HFFc6 (cell line): ENCODE data around the gene DBH. TPM values are rescaled to one million over a fixed set of nuclear protein-coding genes. Genes with fewer than 3 reads are reported as not detected.

Experiments
- DNase-seq: peaks from one replicate; pipeline ENCODE4 v3.0.0-alpha.2; 2018
- H3K27ac Mint-ChIP-seq: 2 replicates; pipeline ENCODE4 v1.8.0; 2020; ENCODE audit warnings: mild to moderate bottlenecking, mixed read lengths
- H3K27me3 Mint-ChIP-seq: 2 replicates; pipeline ENCODE4 v1.8.0; 2021; ENCODE audit warnings: mild to moderate bottlenecking, moderate library complexity, mixed read lengths; ENCODE audit not compliant: insufficient read depth
- H3K36me3 Mint-ChIP-seq: 2 replicates; pipeline ENCODE4 v1.8.0; 2021; ENCODE audit warnings: low read depth, mixed read lengths
- H3K4me1 Mint-ChIP-seq: 2 replicates; pipeline ENCODE4 v1.8.0; 2020; ENCODE audit warnings: low read depth, mixed read lengths
- H3K4me3 Mint-ChIP-seq: 2 replicates; pipeline ENCODE4 v1.8.0; 2020; ENCODE audit warnings: mild to moderate bottlenecking, moderate library complexity, mixed read lengths
- H3K9me3 Mint-ChIP-seq: 2 replicates; pipeline ENCODE4 v1.8.0; 2020; ENCODE audit warnings: mild to moderate bottlenecking, mixed read lengths
- total RNA-seq, 6 experiments: library from RNA; stranded (reverse); fragmentation: NEBNext Ultra II Directional; extraction: Animal tissue kit (Norgen Biotek cat#: 25700); gene quantifications; 2 replicates in 1 of 6; 3 replicates in 5 of 6; pipeline ENCODE4 v1.2.3, GENCODE V29; 2021
- TF ChIP-seq, protein P1 (sequence below): fragments of 200-600 bp; sonication (generic); IDR thresholded peaks from 2 replicates; pipeline ENCODE4 v1.5.0; 2021; ENCODE audit warnings: antibody characterized with exemption, mild to moderate bottlenecking

The DBH gene
- total RNA-seq, 6 experiments from 2014 or later: not detected

DNA sequence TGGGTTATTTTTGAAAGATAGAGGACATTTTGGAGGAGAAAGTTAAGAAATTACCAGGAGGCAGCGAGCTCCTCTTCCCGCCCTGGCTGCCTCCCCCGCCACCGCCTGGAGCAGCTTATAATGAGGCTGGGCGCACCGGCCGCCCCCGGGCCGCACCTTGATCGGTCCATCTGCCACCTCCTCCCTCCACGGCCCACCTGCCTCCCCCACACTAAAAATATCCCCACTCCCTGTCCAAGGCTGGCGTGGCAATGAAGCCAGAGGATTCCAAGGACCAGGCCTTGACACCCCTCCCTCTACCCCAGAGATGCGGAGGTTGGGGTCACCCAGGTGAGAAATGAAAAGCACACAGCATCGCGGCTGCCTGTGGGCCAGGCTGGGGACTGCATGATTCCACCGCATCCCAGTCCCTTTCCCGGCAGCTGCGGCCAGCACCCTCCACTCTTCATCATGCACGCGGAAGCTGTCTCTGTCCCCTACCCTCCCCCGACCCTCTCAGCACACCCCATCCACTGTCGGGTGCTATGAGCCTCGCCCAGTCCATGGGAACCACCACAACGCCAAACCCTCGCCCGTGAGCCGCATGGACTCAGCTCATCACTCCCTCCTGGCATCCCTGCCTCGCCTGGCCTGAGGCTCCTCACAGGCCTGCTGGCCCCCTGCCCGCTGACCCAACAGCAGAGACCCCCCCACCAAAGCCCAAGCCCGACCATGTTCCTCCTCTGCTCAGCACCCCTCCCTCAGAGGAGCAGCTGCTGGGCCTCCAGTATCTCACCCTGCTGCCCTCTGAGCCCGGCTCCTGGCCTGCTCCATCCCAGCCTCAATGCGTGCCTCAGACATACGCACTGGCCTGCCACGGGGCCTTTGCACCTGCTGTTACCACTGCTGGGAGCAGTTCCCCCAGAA is 51.9 kb downstream of the DBH start:
- Mint-ChIP-seq H3K4me1 (peaks cover 8% of the 10 kb centered on the region), H3K4me3 (no peak overlapping the region), H3K27ac (no peak overlapping the region), H3K36me3 (no peaks in the 10 kb centered on the region), H3K9me3 (no peaks in the 10 kb centered on the region), H3K27me3 (peaks cover 9% of the 10 kb centered on the region; the same call in 1 of the 2 replicates)
- no peak for DNase-seq
- TF ChIP-seq, protein P1, sequence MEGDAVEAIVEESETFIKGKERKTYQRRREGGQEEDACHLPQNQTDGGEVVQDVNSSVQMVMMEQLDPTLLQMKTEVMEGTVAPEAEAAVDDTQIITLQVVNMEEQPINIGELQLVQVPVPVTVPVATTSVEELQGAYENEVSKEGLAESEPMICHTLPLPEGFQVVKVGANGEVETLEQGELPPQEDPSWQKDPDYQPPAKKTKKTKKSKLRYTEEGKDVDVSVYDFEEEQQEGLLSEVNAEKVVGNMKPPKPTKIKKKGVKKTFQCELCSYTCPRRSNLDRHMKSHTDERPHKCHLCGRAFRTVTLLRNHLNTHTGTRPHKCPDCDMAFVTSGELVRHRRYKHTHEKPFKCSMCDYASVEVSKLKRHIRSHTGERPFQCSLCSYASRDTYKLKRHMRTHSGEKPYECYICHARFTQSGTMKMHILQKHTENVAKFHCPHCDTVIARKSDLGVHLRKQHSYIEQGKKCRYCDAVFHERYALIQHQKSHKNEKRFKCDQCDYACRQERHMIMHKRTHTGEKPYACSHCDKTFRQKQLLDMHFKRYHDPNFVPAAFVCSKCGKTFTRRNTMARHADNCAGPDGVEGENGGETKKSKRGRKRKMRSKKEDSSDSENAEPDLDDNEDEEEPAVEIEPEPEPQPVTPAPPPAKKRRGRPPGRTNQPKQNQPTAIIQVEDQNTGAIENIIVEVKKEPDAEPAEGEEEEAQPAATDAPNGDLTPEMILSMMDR: no peak

DNA sequence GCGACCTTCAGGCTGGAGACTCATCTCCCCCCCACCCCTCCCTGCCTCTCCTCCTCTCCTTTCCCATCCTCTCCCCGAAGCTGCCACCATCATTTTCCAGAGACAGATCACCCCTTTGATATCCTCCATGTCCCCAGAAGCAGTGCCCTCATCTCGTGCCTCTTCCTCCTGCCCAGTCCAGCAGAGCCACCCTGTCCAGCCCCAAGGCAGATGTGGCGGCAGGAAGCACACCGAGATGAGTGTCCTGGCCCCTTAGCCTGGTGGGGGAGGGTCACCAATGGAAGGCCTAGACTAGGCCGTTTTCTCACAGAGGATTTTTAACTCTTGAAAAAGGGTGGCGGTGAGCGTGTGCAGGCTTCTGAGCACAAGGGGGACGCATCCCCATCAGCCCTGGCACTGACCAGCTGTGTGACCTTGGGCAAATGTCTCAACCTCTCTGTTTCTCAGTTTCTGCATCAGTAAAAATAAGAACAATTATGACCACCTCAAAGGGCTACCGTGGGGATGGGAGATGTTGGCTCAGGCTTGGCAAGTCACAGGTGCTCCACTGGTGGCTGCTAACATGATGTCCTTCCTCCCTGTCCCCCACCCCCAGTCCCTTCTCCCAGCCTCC is 53.1 kb downstream of the DBH start:
- TF ChIP-seq, protein P1: no peak
- Mint-ChIP-seq H3K4me3 (no peak overlapping the region), H3K27ac (no peak overlapping the region), H3K36me3 (no peaks in the 10 kb centered on the region), H3K9me3 (no peaks in the 10 kb centered on the region), H3K4me1 (no peaks in the 10 kb centered on the region; the same call in 1 of the 2 replicates), H3K27me3 (peaks cover 13% of the 10 kb centered on the region; the same call in 1 of the 2 replicates)
- no peak for DNase-seq

DNA sequence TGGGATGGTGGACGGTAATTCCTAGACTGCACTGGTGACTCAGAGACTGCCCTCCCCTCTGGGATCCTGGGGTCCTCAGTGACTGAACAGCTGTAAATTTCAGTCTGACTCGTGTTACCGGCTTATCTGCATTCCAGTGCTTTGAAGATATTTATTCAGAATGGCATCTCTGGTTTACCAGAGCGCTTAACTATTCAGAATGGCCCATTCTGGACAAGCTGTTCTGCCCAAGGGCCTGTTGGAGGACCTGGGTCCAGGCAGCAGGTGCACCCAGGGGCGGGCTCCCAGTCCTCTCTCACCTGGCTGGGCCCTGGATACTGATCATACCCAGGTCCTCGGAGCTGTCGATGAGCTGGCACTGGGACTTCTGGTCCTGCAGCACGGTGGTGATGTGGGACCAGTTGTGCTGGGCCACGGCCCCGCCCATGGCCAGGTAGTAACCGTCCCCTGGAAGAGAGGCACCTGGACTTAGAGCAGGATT is 54.0 kb downstream of the DBH start:
- Mint-ChIP-seq H3K27ac (no peak overlapping the region), H3K4me1 (no peaks in the 10 kb centered on the region; the same call in 1 of the 2 replicates), H3K4me3 (no peak overlapping the region), H3K9me3 (no peaks in the 10 kb centered on the region), H3K27me3 (peaks cover 18% of the 10 kb centered on the region; the same call in 1 of the 2 replicates), H3K36me3 (no peaks in the 10 kb centered on the region)
- DNase-seq: no peak
- TF ChIP-seq, protein P1: no peak

DNA sequence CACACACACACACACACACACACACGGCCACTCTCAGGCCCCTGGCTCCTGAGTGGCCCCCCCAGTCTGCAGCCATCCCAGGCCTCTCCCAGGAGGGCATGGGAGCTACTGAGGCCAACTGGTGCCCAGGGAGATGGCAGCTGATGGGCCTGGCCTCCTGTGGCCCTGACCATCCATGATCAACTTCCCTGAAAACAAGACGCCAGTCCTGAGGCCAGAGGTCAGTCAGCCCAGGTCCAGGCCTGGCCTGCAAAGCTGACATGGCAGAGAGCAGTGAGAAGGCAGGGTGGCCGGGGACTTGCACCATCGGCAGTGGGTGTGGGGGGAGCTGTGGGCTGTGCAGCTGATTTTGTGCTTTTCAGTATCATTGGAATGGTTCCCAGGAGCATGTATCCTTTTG is 55.0 kb downstream of the DBH start:
- no peaks in the 10 kb centered on the region; the same call in 1 of the 2 replicates for H3K4me1 Mint-ChIP-seq
- H3K27me3 Mint-ChIP-seq: peaks cover 18% of the 10 kb centered on the region; the same call in 1 of the 2 replicates
- TF ChIP-seq, protein P1: no peak
- H3K36me3 Mint-ChIP-seq: no peaks in the 10 kb centered on the region
- no peak for DNase-seq
- no peaks in the 10 kb centered on the region for H3K9me3 Mint-ChIP-seq
- H3K4me3 Mint-ChIP-seq: no peak overlapping the region
- no peak overlapping the region for H3K27ac Mint-ChIP-seq

DNA sequence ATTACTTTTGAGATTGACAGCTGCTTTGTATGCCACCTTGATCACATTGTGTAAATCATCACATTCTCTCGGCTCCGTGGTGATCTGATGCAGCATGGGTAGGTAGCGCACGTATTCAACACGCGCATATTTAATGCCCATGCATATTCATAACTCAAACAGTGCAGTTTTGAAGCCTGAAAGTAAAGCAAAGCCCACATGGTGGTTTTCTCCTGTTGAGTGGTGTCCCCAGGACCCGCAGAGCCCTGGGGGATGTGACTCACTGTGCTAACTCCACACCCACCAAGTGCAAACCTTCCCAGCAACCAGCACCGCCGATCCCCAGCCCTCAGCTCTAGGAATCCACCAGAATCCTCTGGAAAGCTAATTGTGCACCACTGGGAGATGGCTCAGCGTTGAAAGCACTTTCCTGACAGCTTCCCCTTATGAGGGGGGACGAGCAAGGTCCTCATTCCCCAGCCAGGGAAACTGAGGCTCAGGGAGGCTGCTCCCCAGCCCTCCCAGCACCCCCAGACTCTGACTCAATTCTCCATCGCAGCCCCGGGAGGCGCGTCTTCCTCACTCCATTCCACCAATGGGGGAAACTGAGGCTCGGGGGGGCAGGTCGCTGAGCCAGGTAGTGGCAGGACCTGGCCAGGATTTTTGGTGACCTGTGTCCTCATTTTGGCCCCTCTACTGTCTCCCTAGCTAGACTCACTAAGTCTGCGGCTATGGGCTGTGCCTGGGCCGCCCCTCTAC is 55.6 kb downstream of the DBH start:
- TF ChIP-seq, protein P1: no peak
- Mint-ChIP-seq H3K27me3 (peaks cover 18% of the 10 kb centered on the region; the same call in 1 of the 2 replicates), H3K4me1 (no peaks in the 10 kb centered on the region; the same call in 1 of the 2 replicates), H3K9me3 (no peaks in the 10 kb centered on the region), H3K36me3 (no peaks in the 10 kb centered on the region), H3K4me3 (no peak overlapping the region), H3K27ac (no peak overlapping the region)
- DNase-seq: no peak
